Measurements from ENCODE around the gene UCK2.

The UCK2 gene

DNA sequence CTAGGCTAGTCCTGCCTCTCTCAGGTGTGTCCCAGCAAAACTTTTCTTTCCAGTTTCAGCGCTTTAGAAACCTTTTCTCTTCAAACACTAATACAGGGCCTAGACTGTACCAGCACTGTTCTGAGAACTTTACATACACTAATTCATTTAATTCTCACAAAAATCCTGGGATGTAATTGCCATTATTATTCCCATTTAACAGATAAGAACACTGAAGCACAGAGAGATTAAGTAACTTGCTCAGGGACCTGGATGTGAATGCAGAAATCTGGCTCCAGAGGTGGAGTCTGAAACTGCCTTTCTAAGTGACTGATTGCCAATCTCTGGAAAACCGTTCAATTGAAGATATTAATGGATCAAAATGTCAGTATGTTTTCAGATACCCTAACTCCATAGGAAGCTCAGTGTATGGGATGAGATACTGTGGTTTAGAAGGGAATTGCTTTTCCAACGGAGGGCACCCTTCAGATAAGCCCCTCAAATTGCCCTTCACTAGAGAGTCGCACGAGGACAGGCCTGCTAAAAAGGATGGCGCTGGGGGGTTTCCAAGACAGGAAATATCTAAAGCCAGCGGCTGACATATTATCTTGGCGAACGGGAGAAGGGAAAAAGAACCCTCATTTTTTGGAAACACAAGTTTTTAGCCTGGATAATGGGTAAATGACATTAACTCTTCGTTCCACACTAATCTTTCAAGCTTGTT is 698 bp upstream of the UCK2 start:
- TF ChIP-seq ZNF274 (IDR thresholded peaks at IDR 0.05; ENCODE audit: low read depth, low read length), result no peak
- peak overlapping the region; percentile 55; the same call in 1 of the 2 replicates for H3K4me3 ChIP-seq (ENCODE audit: low read length)

DNA sequence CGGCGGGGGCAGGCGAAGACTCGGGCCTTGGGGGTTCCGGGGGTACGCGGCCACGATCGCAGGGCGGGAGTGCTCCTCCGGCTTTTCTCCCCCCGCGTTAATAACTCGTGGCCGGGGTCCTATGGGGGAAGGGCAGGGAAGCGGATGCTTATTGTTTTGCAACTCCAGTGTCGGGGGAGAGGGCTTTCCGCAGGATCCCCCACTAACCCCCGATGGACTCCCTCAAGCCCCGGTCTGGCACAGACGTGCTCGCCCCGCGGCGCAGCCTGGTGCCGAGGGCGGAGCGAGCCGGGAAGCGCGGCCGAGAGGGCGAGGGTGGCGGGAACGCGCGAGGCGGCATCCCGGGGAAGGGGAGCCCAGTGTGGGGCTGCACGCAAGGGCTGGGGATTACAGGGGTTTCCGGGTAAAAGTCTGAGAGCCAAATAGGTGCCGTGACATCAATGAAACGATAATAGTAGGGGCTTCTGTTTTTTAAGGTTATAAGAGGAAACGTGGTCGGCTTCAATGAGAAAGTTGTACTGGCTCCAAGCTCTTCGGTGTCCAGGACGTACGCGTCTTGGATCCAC is 772 bp downstream of the UCK2 start:
- peak overlapping the region; percentile 97 for H3K4me3 ChIP-seq (ENCODE audit: low read length)
- TF ChIP-seq ZNF274 (IDR thresholded peaks at IDR 0.05; ENCODE audit: low read depth, low read length), result no peak

DNA sequence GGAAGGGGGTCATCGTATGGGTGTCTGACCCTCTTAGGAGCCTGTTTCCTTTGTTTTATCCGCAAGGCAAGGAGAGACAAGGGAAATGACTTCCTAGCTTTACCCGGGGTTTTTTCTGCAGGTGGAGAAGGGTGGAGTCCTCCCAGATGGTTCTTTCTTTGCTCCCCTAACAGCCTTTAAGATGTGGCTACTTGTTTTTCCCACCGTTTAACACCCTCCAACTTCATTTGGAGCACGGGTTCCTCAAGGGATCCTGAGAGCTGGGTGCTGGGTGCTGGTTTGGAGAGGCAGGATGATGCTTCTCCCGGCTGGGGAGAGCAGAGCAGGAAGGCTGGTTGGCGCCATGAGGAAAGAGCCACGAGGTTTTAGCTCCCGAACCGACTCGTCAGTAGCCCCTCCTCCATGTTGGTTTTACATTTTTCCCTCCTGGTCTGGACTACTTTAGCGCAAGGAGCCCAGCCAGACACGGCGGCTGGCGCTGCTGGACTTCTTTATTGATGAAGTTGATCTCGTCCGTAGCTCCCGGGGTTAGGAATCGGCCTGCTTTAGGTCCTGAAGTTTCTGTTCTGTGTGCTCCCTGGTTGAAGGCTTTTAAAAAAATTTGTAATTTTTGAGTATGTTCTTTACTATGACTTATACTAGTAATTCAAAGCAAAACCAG is 1.4 kb downstream of the UCK2 start:
- peak overlapping the region; percentile 97 for H3K4me3 ChIP-seq (ENCODE audit: low read length)
- no peak for TF ChIP-seq ZNF274 (IDR thresholded peaks at IDR 0.05; ENCODE audit: low read depth, low read length)

GRCh38 chr1:165829888-165830287 is 2.5 kb downstream of the UCK2 start:
- no peak for TF ChIP-seq ZNF274 (IDR thresholded peaks at IDR 0.05; ENCODE audit: low read depth, low read length)
- peak overlapping the region; percentile 97 for H3K4me3 ChIP-seq (ENCODE audit: low read length)

DNA sequence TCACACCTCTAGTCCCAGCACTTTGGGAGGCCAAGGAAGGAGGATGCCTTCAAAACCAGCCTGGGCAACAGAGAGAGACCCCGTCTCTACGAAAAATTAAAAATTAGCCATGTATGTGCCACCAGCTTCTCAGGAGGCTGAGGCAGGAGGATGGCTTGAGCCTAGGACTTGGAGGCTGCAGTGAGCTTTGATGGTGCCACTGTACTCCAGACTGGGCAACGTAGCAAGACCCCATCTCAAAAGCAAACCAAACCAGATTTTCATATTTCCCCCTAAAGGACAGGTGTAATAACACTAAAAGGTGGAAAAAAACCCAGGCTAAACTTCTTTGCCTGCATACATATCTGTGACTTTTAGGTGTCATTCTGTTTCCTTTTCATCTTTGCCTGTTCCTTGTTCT is 3.7 kb downstream of the UCK2 start:
- H3K4me3 ChIP-seq (ENCODE audit: low read length), result no peak overlapping the region
- no peak for TF ChIP-seq ZNF274 (IDR thresholded peaks at IDR 0.05; ENCODE audit: low read depth, low read length)

GRCh38 chr1:165832902-165833301 is 5.5 kb downstream of the UCK2 start:
- TF ChIP-seq ZNF274 (IDR thresholded peaks at IDR 0.05; ENCODE audit: low read depth, low read length), result no peak
- no peak overlapping the region for H3K4me3 ChIP-seq (ENCODE audit: low read length)

GRCh38 chr1:165833358-165833757 is 5.9 kb downstream of the UCK2 start:
- TF ChIP-seq ZNF274 (IDR thresholded peaks at IDR 0.05; ENCODE audit: low read depth, low read length), result no peak
- H3K4me3 ChIP-seq (ENCODE audit: low read length), result no peak overlapping the region

DNA sequence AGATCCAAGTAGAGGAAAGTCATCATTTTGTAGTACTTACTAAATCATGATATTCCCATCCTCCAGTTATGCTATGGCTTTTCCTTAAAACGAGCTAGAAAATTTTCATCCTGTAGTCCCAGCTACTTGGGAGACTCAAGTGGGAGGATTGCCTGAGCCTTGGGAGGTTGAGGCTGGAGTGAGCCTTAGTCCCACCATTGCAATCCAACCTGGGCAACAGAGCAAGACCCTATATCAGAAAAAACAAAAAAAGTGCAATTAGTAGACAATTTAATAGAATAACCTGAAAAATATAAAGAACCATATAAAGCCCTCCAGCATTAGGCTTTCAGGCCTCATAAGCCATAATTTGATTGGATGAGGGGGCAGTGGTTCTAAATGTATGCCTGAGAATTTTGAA is 6.8 kb downstream of the UCK2 start:
- no peak overlapping the region for H3K4me3 ChIP-seq (ENCODE audit: low read length)
- TF ChIP-seq ZNF274 (IDR thresholded peaks at IDR 0.05; ENCODE audit: low read depth, low read length), result no peak

DNA sequence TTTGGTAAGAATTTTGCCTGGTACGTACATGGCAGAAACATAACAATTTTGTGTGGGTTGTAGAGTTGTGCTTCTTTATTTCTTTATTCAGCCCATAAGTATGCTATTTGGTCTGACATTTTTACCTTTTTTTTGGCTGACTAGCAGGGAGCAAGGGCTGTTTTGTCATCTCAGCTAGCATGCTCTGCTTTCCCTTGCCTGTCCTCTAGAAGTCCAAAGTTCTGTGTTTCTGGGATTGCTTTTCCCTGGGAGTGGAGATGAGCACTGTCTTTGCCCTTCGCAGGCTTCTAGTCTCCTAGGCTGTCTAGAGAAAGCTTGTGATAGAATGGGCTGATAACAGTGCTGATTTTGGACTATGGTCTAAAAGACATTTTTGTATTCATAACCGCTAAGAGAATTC is 7.5 kb downstream of the UCK2 start:
- TF ChIP-seq ZNF274 (IDR thresholded peaks at IDR 0.05; ENCODE audit: low read depth, low read length), result no peak
- no peak overlapping the region for H3K4me3 ChIP-seq (ENCODE audit: low read length)

GRCh38 chr1:165836664-165837482 is 9.5 kb downstream of the UCK2 start:
- H3K4me3 ChIP-seq (ENCODE audit: low read length), result no peak overlapping the region

GRCh38 chr1:165837838-165838364 is 10.5 kb downstream of the UCK2 start:
- TF ChIP-seq ZNF274 (IDR thresholded peaks at IDR 0.05; ENCODE audit: low read depth, low read length), result no peak
- H3K4me3 ChIP-seq (ENCODE audit: low read length), result no peak overlapping the region

More at GRCh38 chr1:165836664-165837482, 9.5 kb downstream of the UCK2 start:
- no peak for TF ChIP-seq ZNF274 (IDR thresholded peaks at IDR 0.05; ENCODE audit: low read depth, low read length)

GRCh38 chr1:165840423-165840822 is 13.0 kb downstream of the UCK2 start:
- H3K4me3 ChIP-seq (ENCODE audit: low read length), result no peak overlapping the region
- no peak for TF ChIP-seq ZNF274 (IDR thresholded peaks at IDR 0.05; ENCODE audit: low read depth, low read length)

- TF ChIP-seq ZNF274 (IDR thresholded peaks at IDR 0.05; ENCODE audit: low read depth, low read length), result no peak
- no peak overlapping the region for H3K4me3 ChIP-seq (ENCODE audit: low read length)
Measured at GRCh38 chr1:165841582-165842017, 14.2 kb downstream of the UCK2 start.
